Body of pancreas (tissue), 4 donors: Measurements from ENCODE around the gene CENPF.

Experiments
- POLR2A ChIP-seq, 3 donors: fragments of 450-650 bp; IDR thresholded peaks; one replicate each; pipeline ENCODE4 v1.6.1; 2016; ENCODE audit warnings: antibody characterized with exemption in 3 of 3, mild to moderate bottlenecking in 2 of 3
- TF ChIP-seq, protein P1 (sequence below), 7 experiments: fragments of 450-650 bp in 4 of 7; fragments of 200-600 bp in 3 of 7; sonication (generic) in 3 of 7; IDR thresholded peaks; one replicate each; pipeline ENCODE4 v1.5.1; 2016 to 2019; ENCODE audit warnings: antibody characterized with exemption in 7 of 7

GRCh38 chr1:214615871-214616270, 12.9 kb downstream of the CENPF start:
- TF ChIP-seq, protein P1, sequence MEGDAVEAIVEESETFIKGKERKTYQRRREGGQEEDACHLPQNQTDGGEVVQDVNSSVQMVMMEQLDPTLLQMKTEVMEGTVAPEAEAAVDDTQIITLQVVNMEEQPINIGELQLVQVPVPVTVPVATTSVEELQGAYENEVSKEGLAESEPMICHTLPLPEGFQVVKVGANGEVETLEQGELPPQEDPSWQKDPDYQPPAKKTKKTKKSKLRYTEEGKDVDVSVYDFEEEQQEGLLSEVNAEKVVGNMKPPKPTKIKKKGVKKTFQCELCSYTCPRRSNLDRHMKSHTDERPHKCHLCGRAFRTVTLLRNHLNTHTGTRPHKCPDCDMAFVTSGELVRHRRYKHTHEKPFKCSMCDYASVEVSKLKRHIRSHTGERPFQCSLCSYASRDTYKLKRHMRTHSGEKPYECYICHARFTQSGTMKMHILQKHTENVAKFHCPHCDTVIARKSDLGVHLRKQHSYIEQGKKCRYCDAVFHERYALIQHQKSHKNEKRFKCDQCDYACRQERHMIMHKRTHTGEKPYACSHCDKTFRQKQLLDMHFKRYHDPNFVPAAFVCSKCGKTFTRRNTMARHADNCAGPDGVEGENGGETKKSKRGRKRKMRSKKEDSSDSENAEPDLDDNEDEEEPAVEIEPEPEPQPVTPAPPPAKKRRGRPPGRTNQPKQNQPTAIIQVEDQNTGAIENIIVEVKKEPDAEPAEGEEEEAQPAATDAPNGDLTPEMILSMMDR (IDR thresholded peaks at IDR 0.05), result no peak
- no peak for TF ChIP-seq POLR2A (IDR thresholded peaks at IDR 0.05)
